ENCODE results near the gene ZDHHC11B.
"Not testable (repeated sequence)": the region's sequence is repeated elsewhere in the genome, so short reads cannot be mapped to it uniquely, and the experiment has no call there.

The ZDHHC11B gene

GRCh38 chr5:784428-785177 lies at the start of gene ZDHHC11B:
Gene ZDHHC11B (minus strand): TSS chr5:784729. CDS start chr5:766919, 17,810 bp downstream.
- FAIRE-seq (peak; percentile 52), DNase-seq (ENCODE audit: insufficient read length, low spot score) (peak; percentile 99)

GRCh38 chr5:834013-834412 lies 49.5 kb upstream of the ZDHHC11B start:
- not testable (repeated sequence) for DNase-seq (ENCODE audit: insufficient read length, low spot score); FAIRE-seq

GRCh38 chr5:828194-828593 lies 43.7 kb upstream of the ZDHHC11B start:
- FAIRE-seq; DNase-seq (ENCODE audit: insufficient read length, low spot score): not testable (repeated sequence)

- not testable (repeated sequence) for DNase-seq (ENCODE audit: insufficient read length, low spot score)
- FAIRE-seq = peak; percentile 79
These were observed 41.0 kb upstream of the ZDHHC11B start for GRCh38 chr5:825544-825943.

GRCh38 chr5:821504-821903 lies 37.0 kb upstream of the ZDHHC11B start:
- no peak for FAIRE-seq
- DNase-seq (ENCODE audit: insufficient read length, low spot score) = no peak

- FAIRE-seq (no peak), DNase-seq (ENCODE audit: insufficient read length, low spot score) (no peak)
These were observed 35.7 kb upstream of the ZDHHC11B start for GRCh38 chr5:820245-820644.

- DNase-seq (ENCODE audit: insufficient read length, low spot score) = no peak
- FAIRE-seq = no peak
These were observed 34.5 kb upstream of the ZDHHC11B start for GRCh38 chr5:819078-819477.

- DNase-seq (ENCODE audit: insufficient read length, low spot score) (no peak), FAIRE-seq (no peak)
These were observed 31.6 kb upstream of the ZDHHC11B start for GRCh38 chr5:816176-816575.

GRCh38 chr5:815449-815848 lies 30.9 kb upstream of the ZDHHC11B start:
- no peak for DNase-seq (ENCODE audit: insufficient read length, low spot score)
- no peak for FAIRE-seq

GRCh38 chr5:813575-813974 lies 29.0 kb upstream of the ZDHHC11B start:
- peak; percentile 69 for FAIRE-seq
- not testable (repeated sequence) for DNase-seq (ENCODE audit: insufficient read length, low spot score)

- not testable (repeated sequence) for DNase-seq (ENCODE audit: insufficient read length, low spot score); FAIRE-seq
These were observed 26.9 kb upstream of the ZDHHC11B start for GRCh38 chr5:811384-811783.

- not testable (repeated sequence) for DNase-seq (ENCODE audit: insufficient read length, low spot score)
- peak; percentile 38 for FAIRE-seq
These were observed 23.4 kb upstream of the ZDHHC11B start for GRCh38 chr5:807719-808514.

- FAIRE-seq (no peak), DNase-seq (ENCODE audit: insufficient read length, low spot score) (no peak)
These were observed 16.9 kb upstream of the ZDHHC11B start for GRCh38 chr5:801472-801871.

- FAIRE-seq = peak; percentile 48
- DNase-seq (ENCODE audit: insufficient read length, low spot score) = not testable (repeated sequence)
These were observed 16.5 kb upstream of the ZDHHC11B start for GRCh38 chr5:801055-801454.

GRCh38 chr5:798505-799138 lies 14.1 kb upstream of the ZDHHC11B start:
- not testable (repeated sequence) for FAIRE-seq; DNase-seq (ENCODE audit: insufficient read length, low spot score)

- not testable (repeated sequence) for DNase-seq (ENCODE audit: insufficient read length, low spot score); FAIRE-seq
These were observed 13.5 kb upstream of the ZDHHC11B start for GRCh38 chr5:797986-798385.

- DNase-seq (ENCODE audit: insufficient read length, low spot score) = not testable (repeated sequence)
- FAIRE-seq = peak; percentile 88
These were observed 11.3 kb upstream of the ZDHHC11B start for GRCh38 chr5:795873-796272.

GRCh38 chr5:794948-795347 lies 10.4 kb upstream of the ZDHHC11B start:
- DNase-seq (ENCODE audit: insufficient read length, low spot score) = not testable (repeated sequence)
- peak; percentile 86 for FAIRE-seq

GRCh38 chr5:788703-789102 lies 4.2 kb upstream of the ZDHHC11B start:
- not testable (repeated sequence) for DNase-seq (ENCODE audit: insufficient read length, low spot score); FAIRE-seq

- FAIRE-seq; DNase-seq (ENCODE audit: insufficient read length, low spot score): not testable (repeated sequence)
These were observed 3.3 kb upstream of the ZDHHC11B start for GRCh38 chr5:787857-788233.

GRCh38 chr5:787224-787856 lies 2.8 kb upstream of the ZDHHC11B start:
- not testable (repeated sequence) for DNase-seq (ENCODE audit: insufficient read length, low spot score)
- FAIRE-seq = peak; percentile 54
